NCI-H2107 treated with DMSO at 0.1 percent for 48 hours (cell line): Measurements from ENCODE around the gene MMP21.

Experiments
- DNase-seq: peaks from one replicate; lab custom pipeline; 2025; ENCODE audit not compliant: unreplicated experiment; lab: John Stamatoyannopoulos, UW

The MMP21 gene

DNA sequence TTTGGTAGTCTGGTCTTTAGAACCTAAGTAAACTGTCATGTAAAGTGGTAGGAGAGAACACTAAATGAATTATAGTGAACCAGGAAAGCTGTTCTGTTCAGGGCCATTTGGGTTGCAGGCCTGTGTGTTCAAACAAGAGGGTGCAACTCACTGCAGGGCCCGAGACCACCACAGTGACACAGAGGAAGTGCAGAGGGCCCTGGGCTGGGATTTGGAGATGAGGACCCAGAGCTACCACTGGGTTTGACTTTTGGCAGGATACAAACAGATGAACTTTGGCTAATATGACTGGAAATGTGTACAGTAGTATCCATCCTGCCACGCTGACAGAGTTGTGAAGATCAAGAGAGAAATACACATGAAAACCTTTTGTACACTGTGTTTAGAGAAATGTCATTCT is 9.8 kb downstream of the MMP21 start:
- DNase-seq, result no peak

DNA sequence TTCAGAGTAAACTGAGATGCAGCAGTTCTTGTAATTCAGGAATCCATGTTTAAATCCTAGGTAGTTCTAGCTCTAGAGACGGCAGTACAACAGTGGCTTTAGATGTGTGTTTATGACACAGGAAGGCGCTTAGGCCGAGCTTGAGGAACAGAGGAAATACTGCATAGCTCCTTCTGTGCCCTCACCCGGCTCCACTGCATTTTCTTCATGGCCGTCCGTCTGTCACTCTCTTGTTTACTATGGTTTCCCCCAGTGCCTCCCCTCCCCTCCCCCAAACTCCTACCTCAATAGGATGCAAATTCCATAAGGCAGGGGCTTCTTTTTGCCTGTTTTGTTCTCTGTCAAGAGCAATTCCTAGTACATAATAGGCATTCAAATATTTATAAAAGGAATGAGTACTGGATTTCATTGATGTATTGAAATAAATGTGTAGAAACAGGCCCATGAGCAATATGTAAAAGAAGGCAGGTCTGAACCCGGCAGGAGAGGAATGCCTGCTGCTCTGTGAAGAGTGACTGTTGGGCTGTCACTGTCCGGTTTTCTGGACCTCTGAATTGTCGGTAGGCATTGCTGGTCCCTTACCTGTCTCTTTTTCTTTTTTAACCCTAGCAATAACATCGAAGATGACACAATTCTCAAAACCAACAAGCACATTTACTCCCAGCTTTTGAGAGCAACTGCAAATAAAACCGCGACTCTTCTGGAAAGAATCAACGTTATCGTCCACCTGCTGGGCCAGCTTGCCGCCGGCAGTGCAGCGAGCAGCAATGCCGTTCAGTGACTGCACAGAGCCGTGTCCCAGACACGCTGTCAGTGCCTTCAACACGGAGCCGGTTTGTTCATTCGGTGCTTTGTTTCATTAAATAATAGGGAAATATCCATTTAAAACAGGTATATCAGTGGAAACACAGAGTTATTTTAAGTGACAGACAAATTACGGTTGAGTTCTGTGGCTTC is 12.7 kb downstream of the MMP21 start:
- DNase-seq, result no peak

DNA sequence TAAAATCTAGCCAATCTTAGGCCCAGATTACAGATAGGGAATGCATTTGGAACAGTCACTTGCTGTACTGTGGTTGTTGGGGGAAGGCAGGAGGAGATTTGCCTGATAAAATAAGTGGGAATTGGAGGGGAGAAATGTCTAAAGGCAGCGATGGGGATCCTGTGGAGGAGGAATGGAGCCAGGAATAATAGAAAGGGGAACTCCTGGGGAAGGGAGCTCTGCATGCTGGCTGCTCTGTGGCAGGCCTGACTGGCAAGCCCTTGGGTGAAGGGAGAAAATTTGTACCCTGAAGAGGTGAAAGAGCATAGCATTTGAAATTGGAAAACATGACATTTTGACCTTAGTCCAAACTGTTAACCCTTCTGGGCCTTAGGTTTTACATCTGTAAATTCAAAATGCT is 13.7 kb downstream of the MMP21 start:
- no peak for DNase-seq

DNA sequence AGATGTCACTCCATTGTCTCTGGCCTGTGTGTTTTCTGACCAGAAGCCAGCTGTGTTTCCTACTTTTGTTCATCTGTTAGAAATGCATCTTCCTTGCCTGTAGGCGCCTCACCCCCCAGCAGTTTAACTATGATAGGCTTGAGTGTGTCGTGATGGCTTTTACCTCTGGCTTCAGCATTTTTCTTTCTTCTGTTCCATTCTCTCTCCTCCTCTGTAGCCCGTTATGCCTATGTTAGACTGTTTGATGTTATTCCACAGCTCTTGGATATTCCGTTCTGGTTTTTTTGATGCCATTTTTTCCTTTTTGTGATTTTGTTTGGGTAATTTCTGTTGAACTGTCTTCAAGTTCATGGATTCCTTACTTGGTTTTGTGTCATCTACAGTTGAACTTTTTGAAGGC is 17.9 kb downstream of the MMP21 start:
- no peak for DNase-seq

DNA sequence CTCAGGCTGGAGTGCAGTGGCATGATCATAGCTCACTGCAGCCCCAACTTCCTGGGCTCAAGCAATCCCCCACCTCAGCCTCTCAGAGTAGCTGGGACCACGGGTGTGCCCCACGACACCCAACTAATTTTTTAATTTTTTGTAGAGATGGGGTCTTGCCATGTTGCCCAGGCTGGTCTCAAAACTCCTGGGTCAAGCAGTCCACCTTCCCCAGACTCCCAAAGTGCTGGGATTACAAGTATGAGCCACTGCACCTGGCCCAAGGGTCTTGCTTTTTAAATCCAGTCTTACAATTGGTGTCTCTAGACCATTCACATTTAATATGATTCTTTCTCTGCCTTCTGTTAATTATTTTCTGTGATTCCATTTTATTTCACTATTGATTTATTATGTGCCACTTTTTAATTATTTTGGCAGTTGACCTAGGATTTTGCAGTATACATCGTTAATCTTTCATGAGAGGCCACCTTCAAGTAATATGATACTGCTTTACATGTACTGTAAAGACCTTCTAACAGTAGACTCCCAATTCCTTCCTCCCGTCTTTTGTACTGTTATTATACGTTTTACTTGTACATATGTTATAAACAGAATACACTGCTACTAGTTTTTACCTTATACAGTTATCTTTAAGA is 18.7 kb downstream of the MMP21 start:
- no peak for DNase-seq

GRCh38 chr10:125756196-125756595 is 19.4 kb downstream of the MMP21 start:
- DNase-seq, result no peak

DNA sequence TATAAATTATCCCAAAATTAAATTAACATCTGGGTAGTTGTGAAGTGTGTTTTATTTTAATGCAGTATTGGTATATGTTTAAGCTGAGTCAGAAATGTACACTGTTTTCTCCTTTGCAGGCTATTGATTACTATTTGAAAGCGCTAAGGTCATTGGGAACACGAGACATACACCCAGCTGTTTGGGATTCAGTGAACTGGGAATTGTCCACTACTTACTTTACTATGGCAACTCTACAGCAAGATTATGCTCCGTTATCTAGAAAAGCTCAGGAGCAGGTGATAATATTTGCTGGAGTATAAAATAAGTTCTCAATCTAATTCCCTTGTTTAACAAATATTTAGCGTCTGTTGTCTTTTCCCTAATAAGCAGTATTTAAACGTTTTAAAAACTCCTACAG is 28.2 kb downstream of the MMP21 start:
- DNase-seq, result no peak

- no peak for DNase-seq
Observed at GRCh38 chr10:125744909-125745308, 30.7 kb downstream of the MMP21 start.

DNA sequence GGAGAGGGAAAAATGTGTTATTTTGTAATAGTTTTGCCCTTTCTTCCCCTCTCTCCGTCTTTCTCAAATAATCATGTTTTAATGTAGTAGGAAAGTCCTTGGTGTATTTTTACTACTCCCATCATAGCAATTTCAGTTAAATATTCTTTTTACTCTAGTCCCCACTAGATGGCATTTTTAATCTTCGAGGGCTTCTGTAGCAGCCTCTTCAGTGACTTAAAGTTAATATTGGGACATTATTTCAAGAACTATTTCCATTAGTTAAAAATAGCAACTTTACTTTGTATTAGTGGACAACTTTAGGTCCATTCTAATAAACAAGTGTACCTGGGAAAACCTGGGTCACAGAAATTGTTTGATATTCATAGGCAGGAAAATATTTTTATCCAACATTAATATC is 33.2 kb downstream of the MMP21 start:
- DNase-seq, result no peak

- no peak for DNase-seq
Observed at GRCh38 chr10:125739994-125740679, 35.5 kb downstream of the MMP21 start.

- no peak for DNase-seq
Observed at GRCh38 chr10:125738206-125738605, 37.4 kb downstream of the MMP21 start.

DNA sequence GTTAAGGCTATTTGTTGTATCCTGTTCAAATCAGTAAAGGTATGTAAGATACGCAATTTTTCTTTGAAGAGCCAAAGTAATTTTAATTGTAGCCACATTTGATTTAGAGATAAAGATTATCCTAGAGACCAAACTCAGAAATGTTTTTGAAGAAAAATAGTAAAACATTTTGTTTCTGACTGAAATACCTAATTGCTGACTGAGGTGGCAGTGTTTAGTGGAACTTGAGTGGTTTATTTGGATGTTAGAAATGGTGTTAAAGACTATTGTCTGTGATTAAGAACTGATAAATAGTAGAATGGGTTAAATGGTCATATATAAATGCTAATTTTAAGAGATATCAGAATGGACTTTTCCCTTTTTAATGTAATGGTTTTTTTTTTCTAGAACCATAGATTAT is 40.8 kb downstream of the MMP21 start:
- DNase-seq, result no peak

- no peak for DNase-seq
Observed at GRCh38 chr10:125734148-125734547, 41.5 kb downstream of the MMP21 start.

DNA sequence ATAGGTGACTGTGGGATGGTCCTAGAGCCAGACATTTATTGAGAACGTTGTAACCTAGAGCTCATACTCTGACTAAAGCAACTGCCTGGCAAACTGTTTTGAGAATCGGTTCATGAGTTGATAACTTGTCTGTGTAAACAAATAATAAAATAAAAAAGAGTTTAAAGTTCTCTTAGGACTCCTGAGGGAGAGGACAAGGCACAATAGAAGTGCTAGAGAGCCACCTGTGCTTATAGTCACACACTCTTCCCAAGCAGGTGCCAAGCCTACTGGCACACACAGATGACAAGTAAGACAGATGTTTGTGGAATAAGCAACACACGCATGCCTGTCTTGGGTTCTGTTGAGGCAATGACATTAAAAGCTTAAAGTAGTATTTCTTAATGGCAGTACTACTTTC is 48.2 kb downstream of the MMP21 start:
- no peak for DNase-seq

GRCh38 chr10:125726914-125727313 is 48.7 kb downstream of the MMP21 start:
- no peak for DNase-seq

DNA sequence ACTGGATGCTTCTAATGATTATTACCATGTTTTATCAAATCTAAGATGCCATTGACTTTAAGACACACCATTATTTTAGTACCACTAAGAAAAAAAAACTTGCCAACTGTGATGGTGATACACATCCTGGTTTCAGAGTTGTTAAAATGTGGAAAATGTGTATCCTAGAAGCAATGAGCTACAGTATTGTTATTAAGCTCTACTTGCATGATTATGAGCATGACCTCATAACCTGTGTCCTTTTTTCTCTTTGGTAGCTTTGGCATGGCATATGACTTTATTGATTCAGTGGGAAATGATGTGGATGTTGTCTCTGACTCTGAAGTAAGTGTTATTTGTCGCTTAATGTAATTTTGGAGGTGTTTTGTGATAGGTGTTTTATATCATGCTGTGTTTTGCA is 52.8 kb downstream of the MMP21 start:
- DNase-seq, result no peak

DNA sequence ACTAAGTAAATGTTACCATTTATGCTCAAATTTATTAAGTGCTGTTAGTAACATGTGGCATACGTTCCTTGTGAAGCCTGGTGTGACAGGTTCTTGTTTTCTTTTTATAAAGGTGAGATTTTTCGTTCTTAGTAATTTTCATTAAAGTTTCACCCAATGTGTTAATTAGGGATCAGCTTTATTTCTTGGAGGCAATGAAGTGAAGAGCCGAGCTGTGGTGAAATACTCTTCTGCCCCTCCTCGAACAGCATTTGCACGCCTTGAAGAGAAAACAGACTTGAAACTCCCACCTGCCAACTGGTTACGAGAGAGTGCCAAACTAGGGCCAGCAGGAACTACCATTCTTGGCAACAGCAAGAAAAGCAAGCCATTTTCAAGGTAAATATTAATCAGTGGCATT is 54.6 kb downstream of the MMP21 start:
- no peak for DNase-seq

GRCh38 chr10:125720002-125720382 is 55.6 kb downstream of the MMP21 start:
- DNase-seq, result peak; percentile 8

DNA sequence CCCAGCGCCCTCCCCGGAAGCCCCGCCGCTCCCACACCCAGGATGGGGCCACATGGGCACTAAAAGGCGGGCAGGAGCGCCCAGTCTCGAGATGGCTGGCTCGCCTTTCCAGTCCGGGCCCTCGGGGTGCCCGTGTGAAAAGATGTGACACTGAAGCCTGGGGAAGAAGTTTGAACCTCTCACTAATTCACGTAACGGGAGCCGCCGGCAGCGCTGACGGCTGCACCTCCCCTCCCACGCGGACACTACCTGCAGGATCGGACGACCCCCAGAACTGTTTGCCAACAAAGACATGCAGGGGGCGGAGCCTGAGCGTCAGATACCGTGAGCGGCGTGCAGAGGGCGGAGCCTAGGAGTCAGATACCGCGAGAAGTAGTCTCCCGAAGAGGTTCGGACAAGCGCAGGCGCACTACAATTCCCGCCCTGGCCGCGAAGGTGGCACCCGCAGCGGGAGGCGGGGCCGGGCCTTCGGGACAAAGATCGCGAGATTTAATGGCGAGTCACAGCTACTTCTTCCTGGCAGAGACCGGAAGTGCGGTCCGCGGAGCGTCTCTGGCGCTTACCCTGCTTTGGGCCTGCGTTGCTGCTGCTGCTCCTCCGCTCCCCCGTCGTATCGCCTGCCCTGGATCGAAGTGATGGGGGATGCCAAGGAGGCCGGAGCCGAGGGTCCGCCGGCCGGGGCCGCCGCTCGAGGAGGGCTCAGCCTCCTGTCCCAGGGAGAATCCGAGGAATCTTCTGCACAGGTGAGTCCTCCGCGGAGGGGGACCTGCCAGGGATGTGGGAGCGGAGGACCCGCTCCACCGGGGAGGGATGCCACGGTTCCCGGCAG is 56.2 kb downstream of the MMP21 start, which contains the start of gene EDRF1:
EDRF1 (plus strand) TSS at position 537 of the 829 bp plus-strand sequence; CDS start at position 636, 99 bp downstream.
- peak; percentile 91 for DNase-seq
